Measurements from ENCODE around the gene MTNR1B. TPM values are rescaled to one million over a fixed set of nuclear protein-coding genes. Genes with fewer than 3 reads are reported as not detected.

The MTNR1B gene
- total and polyA plus RNA-seq, 2 of the 13 experiments (the other 11 are each of a cell fraction or from before 2014, with no cell fraction given) = not detected

GRCh38 chr11:93024369-93024768 lies 54.9 kb downstream of the MTNR1B start:
- H3K36me3 ChIP-seq (replicated peaks in 1 of 2; ENCODE audit: control insufficient read depth in 1 of 2, insufficient read depth in 2 of 2, low read length in 2 of 2) = no peaks in the 10 kb centered on the region
- no peak overlapping the region for H3K4me2 ChIP-seq (ENCODE audit: low read depth, low read length)
- no peak for ATAC-seq
- 0 out of 2 replicates have a peak, but pooled peaks cover 4% of the 10 kb centered on the region for H3K4me1 ChIP-seq (ENCODE audit: insufficient read depth, low read length)
- no peak for FAIRE-seq
- H3K79me2 ChIP-seq (ENCODE audit: insufficient read depth, low read length) = no peaks in the 10 kb centered on the region
- DNase-seq (ENCODE audit: low spot score) = no peak
- POLR2A ChIA-PET = no interaction called here
- H3K4me3 ChIP-seq (replicated peaks in 1 of 3; ENCODE audit: insufficient read depth in 1 of 3, low read depth in 2 of 3, low read length in 3 of 3) = no peak overlapping the region
- intact Hi-C loops (cut with micrococcal nuclease; ENCODE audit: unreplicated experiment) = no loop called here
- in situ Hi-C loops (cut with HindIII; ENCODE audit: extremely low pct_ligation_motif_present, low pct_unique_long_range_greater_than_20kb) = no loop called here
- 0% methylated on average over 1 of the region's 1 CpG for WGBS (ENCODE audit: low lambda C conversion rate)
- BruUV-seq (replicated peaks) = no TSS peak
- H3K27me3 ChIP-seq (ENCODE audit: control insufficient read depth in 1 of 2, insufficient read depth in 2 of 2, low read length in 2 of 2) = no peaks in the 10 kb centered on the region; a peak in 1 of 5 replicates
- no peaks in the 10 kb centered on the region for H3K9me3 ChIP-seq (ENCODE audit: low read length)
- no peaks in the 10 kb centered on the region for H4K20me1 ChIP-seq (ENCODE audit: insufficient read depth, low read length)
- no peak overlapping the region for H3K27ac ChIP-seq (ENCODE audit: extremely low read length, insufficient read depth, low read length)
- H2AFZ ChIP-seq (ENCODE audit: low read length) = no peak overlapping the region
- CTCF ChIA-PET (ENCODE audit: low intra/inter-chr PET ratio, low total read pairs) = no interaction called here
- no peak overlapping the region for H3K9ac ChIP-seq (ENCODE audit: insufficient read depth, low read depth, low read length)
- no peak for TF ChIP-seq ZHX2 (IDR thresholded peaks at IDR 0.05; ENCODE audit: low read depth)
- no peak for TF ChIP-seq ZHX2 (CRISPR knock-in tag; IDR thresholded peaks at IDR 0.05; ENCODE audit: borderline replicate concordance)
- no peak for TF ChIP-seq ISL2 (CRISPR knock-in tag; IDR thresholded peaks at IDR 0.05)
- no peak for TF ChIP-seq PHB2 (IDR thresholded peaks at IDR 0.05; ENCODE audit: partially characterized antibody)
- TF ChIP-seq, protein P1, sequence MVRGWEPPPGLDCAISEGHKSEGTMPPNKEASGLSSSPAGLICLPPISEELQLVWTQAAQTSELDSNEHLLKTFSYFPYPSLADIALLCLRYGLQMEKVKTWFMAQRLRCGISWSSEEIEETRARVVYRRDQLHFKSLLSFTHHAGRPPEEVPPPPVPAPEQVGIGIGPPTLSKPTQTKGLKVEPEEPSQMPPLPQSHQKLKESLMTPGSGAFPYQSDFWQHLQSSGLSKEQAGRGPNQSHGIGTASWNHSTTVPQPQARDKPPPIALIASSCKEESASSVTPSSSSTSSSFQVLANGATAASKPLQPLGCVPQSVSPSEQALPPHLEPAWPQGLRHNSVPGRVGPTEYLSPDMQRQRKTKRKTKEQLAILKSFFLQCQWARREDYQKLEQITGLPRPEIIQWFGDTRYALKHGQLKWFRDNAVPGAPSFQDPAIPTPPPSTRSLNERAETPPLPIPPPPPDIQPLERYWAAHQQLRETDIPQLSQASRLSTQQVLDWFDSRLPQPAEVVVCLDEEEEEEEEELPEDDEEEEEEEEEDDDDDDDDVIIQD (CRISPR knock-in tag; IDR thresholded peaks at IDR 0.05; ENCODE audit: low read depth) = no peak
- no peak for TF ChIP-seq ZSCAN25 (CRISPR knock-in tag; IDR thresholded peaks at IDR 0.05)
- TF ChIP-seq ZNF773 (CRISPR knock-in tag; IDR thresholded peaks at IDR 0.05; ENCODE audit: borderline replicate concordance) = no peak
- TF ChIP-seq ZNF703 (CRISPR knock-in tag; IDR thresholded peaks at IDR 0.05; ENCODE audit: borderline replicate concordance) = no peak
- no peak for TF ChIP-seq SUZ12 (IDR thresholded peaks at IDR 0.05; ENCODE audit: low read depth, low read length)
- no peak for TF ChIP-seq ZNF713 (CRISPR knock-in tag; IDR thresholded peaks at IDR 0.05)
- TF ChIP-seq KMT2A (CRISPR knock-in tag; IDR thresholded peaks at IDR 0.05) = no peak
- no peak for TF ChIP-seq CEBPB (IDR thresholded peaks at IDR 0.05; ENCODE audit: borderline replicate concordance, low read depth, low read length)
- no peak for TF ChIP-seq ZNF207 (IDR thresholded peaks at IDR 0.05; ENCODE audit: borderline replicate concordance)
- TF ChIP-seq FOXA1 (IDR thresholded peaks at IDR 0.05) = no peak
- TF ChIP-seq FOXA1 (CRISPR knock-in tag; IDR thresholded peaks at IDR 0.05) = no peak
- TF ChIP-seq, protein P2, sequence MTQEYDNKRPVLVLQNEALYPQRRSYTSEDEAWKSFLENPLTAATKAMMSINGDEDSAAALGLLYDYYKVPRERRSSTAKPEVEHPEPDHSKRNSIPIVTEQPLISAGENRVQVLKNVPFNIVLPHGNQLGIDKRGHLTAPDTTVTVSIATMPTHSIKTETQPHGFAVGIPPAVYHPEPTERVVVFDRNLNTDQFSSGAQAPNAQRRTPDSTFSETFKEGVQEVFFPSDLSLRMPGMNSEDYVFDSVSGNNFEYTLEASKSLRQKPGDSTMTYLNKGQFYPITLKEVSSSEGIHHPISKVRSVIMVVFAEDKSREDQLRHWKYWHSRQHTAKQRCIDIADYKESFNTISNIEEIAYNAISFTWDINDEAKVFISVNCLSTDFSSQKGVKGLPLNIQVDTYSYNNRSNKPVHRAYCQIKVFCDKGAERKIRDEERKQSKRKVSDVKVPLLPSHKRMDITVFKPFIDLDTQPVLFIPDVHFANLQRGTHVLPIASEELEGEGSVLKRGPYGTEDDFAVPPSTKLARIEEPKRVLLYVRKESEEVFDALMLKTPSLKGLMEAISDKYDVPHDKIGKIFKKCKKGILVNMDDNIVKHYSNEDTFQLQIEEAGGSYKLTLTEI (CRISPR knock-in tag; conservative IDR thresholded peaks at IDR 0.05) = no peak
- TF ChIP-seq IKZF4 (CRISPR knock-in tag; IDR thresholded peaks at IDR 0.05; ENCODE audit: borderline replicate concordance, low read depth, not compliant biosample characterization) = no peak
